ENCODE results near the gene CACNB4.
"Not testable (repeated sequence)": the region's sequence is repeated elsewhere in the genome, so short reads cannot be mapped to it uniquely, and the experiment has no call there.

CACNB4 gene

DNA sequence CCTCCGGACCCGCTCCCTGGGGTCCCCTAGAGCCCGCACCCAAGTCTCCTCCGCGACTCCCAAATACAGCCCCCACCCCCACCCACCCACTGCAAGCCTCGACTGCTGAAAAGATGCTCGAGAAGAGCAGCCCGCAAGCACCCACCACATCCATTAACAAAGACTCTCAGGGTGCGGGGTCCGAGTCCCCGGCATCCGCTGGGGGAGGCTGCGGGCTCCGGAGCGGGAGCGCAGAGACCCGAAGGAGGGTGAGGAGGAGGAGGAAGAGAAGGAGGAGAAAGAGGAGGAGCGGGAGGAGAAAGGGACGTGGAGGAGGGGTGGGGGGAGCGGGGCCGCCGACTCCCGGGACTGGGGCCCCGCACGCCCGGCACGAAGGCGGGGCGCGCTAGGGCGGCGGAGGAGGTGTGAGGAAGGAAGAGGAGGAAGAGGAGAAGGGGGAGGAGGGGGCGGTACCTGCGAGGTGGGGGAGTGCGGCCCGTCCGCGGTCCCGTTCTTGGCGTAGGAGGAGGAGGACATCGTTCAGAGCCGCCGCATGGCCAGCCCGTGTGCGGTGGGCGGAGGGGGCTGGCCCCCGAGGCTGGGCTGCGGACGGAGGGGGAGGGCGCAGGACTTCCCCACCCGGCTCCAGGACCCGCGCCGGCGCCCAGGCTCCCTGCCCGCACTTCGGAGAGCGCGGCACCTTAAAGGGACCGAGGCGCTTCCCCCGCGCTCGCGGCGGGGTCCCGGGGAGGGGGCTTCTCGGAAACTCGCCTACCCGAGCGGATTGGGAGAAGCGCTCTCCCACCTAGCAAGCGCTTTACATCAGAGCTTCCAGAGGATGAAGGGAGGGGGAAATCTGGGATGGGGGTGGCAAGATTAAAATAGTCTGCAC, at the start of gene CACNB4:
Gene CACNB4 (minus strand): TSS at position 549 of the 871 bp plus-strand sequence.
- DNase-seq, result peak; percentile 2

DNA sequence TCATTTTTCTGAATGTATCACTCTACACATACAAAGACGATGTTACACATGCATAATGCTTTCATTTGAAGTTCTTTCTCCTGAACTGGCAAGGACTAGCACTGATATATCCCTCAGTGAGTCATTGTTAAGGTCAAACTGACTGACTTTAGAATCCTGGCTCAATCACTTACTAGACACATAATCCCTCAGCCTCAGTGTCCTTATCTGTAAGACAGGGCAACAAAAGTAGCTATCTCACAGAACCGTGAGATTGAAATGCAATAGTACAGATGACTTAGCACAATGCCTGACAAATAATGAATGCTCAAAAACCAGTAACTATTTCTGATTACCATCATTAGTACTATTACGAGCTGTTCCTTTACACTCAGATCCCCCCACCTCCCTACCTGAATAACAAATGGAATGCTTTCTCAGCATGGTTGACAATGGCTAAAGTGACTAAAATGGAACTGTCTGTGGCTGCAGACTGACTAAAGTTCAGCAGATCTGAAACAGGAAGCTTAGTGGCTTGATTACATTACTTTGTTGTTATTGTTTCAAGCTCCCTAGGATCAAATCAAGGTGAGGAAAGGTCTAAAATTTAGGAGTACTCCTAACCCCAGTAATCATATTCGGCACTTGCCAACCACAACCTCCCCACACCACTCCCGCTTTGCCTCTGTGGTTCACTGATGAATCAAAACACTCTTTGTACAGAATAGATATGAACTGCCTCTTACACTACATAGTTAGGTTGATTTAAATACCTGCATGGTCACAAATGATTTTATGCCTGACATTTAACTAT, 35.8 kb upstream of the CACNB4 start:
- peak; percentile 17 for DNase-seq

DNA sequence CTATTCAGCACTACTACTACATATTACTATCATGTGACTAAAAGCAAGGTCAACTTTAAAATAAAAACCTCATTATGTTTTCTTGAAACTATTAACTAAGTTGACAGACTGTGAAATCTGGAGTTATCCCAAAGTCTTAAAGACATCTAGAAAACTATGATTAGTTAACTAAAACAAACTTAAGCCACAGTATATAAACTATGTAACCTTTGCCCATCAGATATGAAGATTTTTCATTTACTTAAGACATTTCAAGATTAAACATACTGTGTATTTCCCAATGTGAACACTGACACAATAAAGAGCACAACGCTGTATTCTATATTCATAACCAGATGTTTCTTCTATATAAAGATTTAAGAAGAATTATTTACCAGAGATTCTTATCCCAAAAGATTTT, 33.5 kb upstream of the CACNB4 start:
- no peak for DNase-seq

DNA sequence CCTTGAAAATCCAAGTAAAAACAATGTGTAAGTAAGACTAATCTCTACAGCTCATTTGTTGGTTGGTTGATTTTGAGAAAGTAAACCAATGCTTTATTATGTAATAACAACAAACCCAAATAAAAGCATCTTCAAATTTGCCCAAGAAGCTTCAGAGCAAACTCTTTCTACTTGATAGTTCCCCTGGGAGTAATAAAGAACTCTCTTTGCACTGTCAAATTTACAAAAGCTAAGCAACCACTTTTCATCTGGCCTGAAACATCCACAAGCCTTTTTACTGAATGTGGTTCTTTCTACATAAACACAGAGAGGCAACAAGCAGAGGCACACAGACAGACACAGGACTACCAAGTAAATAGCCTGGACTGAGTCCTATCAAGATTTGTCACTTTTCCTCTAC, 28.8 kb upstream of the CACNB4 start:
- DNase-seq, result no peak

DNA sequence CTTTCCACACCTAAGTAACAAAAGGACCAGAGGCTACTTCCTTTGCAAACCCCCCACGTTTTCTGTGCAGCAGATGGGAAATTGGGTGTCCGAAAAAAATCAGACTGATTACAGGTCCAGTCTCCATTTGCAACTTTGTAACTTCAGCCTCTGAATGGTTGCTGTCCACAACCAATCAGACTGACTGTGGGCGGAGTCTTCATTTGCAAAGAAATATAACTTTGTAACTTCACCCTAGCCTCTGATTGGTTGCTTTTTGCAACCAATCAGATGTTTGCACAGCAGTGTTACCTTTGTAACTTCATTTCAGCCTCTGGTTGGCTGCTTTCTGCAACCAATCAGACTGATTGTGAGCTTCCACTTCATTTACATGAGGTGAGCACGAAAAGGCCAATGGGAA, 27.8 kb upstream of the CACNB4 start:
- no peak for DNase-seq

DNA sequence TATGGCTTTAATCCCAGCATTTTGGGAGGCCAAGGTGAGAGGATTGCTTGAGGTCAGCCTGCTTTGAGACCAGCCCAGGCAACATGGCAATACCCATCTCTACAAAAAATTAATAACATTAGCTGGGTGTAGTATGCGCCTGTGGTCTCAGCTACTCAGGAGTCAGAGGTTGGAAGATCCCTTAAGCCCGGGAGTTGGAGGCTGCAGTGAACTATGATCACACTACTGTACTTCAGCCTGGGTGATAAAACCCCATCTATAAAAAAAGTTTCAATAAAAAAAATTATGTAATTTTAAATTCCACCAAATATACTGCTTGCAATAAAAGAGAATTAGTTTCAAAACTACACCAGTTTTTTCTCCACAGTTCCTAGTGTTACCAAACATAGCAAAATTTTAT, 23.3 kb upstream of the CACNB4 start:
- no peak for DNase-seq

DNA sequence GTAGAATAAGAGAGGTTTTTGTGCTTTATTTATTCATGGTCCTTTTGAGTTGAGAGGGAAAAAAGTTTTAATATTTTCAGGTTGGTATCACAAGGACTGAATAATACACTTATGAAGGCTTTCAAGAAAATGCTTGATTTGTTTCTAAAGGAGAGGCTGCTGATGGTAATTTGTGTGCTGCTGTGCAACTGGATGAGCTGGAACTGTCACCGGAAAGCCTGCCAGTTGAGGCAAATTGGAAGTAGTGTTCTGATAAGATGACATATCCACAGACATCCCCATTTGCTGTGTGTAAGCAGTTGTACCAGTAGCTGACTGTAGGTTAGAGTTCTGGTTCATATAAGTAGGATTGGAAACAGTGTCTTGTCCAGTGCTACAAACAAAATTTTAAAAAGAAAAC, 21.6 kb upstream of the CACNB4 start:
- no peak for DNase-seq

DNA sequence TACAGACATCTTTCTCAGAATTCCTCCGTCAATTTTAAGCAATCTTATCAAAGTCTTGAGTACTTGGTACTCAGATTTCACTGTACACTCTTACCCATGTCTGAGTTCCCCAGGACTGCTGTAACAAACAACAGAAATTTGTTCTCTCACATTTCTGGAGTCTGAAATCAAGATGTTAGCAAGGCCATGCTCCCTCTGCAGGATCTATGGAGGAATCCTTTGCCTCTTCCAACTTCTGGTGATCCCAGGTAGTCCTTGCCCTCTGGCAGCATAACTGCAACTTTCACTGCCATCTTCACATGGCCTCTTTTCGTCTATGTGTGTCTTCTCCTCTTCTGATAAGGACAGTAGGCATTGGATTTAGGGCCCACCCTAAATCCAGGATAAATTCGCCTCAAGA, 17.1 kb upstream of the CACNB4 start:
- no peak for DNase-seq

DNA sequence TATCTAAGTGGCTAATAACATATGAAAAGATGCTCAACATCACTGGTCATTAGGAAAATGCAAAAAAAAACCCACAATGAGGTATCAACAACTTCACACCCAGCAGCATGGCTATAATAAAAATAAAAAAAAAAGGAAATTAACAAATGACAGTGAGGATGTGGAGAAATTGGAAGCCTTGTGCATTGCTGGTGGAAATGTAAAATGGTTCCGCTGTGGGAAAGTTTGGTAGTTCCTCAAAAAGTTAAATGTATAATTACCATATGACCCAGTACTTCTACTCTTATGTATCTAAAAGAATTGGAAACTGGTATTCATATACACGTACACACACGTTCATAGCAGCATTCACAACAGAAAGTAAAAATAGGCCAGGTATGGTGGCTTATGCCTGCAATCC, 15.5 kb upstream of the CACNB4 start:
- no peak for DNase-seq

DNA sequence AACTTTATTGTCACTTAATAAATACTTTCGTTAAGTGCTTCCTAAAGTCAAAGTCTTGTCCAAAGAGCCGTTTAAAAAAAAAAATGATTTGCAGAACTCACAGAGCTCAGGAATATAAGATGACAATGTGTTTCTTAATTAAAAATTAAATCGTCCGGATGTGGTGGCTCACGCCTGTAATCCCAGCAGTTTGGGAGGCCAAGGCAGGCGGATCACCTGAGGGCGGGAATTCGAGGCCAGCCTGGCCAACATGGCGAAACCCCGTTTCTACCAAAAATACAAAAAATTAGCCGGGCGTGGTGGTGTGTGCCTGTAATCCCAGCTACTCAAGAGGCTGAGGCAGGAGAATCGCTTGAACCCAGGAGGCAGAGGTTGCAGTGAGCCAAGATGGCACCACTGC, 8.3 kb upstream of the CACNB4 start:
- not testable (repeated sequence) for DNase-seq

DNA sequence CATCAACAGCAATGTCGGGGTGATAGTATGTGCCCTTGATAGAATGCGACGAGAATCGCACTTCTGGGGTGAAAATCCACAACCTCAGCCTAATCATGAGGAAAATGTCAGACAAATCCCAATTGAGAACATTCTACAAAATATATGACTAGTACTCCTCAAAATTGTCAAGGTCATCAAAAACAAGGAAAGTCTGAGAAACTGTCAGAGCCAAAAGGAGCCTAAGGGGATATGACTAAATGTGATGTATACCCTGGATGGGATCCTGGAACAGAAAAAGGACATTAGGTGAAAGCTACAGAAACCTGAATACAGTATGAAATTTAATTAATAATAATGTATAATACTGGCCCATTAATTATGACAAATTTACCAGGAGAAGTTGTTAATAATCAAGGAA, 7.6 kb upstream of the CACNB4 start:
- no peak for DNase-seq

DNA sequence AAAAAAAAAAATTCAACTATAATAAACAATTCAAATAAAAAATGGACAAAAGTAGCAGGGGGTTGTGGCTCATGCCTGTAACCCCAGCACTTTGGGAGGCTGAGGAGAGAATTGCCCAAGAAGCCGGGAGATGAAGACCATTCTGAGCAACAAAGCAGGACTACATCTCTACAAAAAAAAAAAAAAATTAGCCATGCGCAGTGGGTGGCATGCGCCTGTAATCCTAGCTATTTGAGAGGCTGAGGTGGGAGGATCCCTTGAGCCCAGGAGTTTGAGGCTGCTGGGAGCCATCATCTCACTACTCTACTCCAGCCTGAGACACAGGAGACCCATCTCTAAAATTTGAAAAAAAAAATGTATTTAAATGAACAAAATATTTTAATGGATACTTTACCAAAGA, 4.4 kb upstream of the CACNB4 start:
- no peak for DNase-seq

DNA sequence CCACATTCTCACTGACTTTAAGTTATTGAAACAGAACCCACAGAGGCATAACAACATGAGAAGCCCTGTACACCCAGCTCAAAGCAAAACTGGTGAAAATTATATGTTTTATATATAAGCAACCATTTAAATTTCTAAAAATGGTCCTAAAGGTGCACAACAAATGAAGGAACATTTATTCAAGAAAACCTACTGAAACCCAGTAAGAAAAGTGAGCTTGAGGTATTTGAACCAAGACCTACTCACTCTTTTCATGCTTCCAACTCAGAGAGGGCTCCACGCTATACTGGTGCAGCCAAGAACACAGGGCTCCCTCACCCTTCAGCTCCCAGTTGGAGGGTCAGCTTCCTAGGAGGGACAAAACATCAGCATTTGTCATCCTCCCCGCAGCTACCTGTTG, 2.1 kb upstream of the CACNB4 start:
- no peak for DNase-seq

DNA sequence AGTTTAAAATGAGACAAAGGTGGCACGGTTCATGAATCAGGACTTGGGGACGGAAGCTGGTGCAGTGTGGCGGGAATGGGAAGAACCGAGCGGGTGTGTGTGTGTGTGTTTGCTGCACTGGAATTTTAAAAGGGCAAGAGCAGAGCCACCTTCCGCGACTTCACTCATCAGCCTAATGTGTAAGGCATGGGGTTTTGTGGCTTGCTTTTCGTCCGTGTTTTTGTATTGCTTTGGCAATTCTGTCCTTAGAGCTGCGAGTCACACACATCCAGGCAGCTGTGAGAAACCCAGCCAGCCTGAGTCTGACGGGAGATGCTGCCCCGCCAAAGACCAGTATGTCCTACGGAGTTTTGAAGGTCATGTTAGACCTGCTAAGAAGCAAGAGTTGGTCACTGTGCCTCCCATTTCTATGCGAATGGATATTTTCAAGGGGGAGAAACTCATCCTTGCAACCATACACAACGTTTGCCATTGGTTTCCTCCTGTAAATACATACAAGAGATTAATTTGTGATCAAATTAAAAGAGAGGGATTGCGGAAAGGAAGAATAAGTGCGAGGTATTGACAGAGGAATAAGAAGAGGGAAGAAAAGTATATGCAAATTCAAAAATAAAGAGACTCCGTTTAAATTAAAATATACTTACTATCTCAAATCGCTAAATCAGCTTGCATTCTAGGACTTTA, 665 bp upstream of the CACNB4 start:
- no peak for DNase-seq

DNA sequence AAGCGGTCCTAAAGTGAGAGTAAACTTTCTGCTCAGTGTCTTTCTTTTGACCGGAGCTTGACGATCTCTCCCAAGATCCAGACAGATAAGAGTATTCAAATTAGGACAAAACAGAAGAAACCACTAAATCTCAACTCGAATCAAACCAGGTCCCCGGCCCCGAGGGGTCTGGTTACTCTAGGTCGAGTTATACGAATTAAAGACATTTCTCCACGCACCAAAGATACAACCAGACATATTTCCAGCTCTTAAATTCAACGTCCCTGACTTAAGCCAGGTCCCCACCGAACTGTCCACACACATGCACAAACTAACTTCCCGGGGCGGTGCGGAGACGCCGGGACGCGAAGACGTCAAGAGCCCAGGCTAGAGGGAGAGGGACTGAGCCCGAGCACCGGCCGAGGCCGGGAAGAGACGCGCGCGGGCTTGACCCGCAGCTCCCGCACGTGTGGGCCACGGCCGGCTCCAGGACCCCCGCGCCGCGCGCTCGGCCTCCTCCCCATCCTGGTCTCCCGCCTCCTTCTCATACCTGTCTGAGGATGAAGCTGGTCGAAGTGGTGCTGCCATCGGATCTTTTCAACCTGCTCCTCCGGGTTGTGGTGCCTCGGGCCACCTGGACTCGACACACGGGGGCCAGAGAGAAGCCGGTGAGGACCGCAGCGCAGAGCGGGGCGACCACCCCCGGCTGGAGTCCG, 896 bp downstream of the CACNB4 start:
- peak; percentile 3 for DNase-seq

DNA sequence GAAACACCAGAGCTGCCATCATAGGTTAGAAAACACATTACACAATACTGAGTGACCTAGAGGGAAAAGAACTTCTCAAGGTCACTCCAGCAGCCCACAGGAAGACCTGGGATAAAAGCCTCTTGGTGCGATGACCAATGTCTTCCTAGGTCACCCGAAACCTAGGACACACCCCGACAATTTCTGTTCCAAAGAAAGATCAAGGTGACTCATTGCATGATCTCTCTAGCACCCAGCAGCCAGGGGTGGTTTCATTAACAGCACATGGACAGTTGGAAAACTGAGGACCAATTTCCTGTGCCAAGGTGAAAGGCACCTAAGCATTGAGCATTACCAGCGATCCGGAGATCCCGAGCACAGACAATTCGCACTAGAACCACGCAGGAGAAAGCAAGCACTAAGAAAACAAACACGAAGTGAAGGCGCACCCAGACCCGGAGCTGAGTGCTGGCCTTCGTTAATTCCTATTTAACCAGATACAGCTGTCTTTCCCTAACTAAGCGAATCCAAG, 1.5 kb downstream of the CACNB4 start:
- no peak for DNase-seq

DNA sequence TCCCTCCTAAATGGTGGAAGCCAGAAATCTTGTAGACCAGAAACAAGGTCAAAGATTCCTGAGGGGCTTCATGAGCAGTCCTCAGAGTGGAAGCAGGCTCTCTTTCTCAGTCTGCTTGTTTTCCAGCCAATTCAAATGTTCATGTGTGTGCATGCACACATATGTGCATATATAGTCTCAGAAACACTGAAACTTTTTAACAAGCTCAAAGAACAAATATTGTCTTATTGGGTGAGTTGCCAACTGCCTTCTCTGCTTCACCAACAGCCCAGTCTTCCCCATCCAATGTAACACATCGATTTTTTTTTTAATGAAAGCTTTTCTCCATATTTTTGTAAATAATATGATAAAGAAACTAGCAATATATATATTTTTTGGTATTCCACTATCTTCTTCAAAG, 3.7 kb downstream of the CACNB4 start:
- DNase-seq, result no peak

DNA sequence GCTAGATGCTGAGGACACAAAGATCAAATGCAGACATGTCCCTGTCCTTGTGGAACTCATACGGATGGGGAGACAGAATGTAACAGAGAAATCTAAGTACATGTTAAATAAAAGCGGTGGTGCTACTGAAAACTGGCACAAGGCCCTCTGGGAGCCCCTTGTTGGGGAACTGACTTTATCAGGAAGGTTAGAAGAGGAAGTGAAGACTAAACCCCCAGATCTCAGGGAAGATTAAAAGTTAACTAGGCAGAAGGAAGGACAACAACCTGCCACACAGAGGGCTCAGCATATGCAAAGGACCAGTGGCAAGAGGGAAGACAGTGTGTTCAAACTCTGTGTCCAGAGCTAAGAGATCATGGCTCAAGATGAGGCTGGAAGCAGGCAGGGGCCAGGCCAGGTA, 4.8 kb downstream of the CACNB4 start:
- no peak for DNase-seq

DNA sequence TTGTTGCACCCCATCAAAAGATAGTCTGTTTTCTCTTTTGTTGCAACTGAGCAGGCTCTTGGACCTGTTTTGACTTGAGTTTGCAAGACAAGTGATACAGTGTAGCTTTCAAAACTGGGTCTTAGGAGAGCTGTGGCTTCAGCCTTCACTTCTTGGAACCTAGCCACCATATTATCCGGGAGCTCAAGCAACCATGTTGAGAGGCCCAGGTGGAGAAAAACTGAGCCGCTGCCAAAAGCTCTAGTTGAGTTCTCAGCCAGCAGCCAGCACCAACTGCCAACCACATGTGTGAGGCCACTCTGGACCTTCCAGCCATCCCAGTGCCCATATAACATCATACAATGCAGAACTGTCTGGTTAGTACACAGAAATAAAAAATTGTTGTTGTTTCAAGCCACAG, 5.4 kb downstream of the CACNB4 start:
- no peak for DNase-seq

DNA sequence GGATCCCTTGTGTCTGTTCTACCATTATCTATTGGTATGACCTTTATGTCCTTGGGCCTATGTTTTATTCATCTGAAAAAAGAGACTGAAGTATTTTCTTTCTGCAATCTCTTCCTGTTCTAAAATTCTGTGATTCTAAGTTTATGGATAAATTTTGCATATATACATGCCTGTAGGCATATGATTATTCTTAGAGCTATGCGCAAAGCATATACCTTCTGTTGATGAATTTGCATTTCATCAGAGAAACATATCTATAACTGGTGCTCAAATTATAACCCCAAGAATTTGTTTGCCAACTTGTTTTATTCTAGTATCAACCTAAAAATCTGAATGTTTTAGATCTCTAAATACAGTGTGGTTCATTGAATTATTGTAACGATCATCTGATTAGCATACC, 6.7 kb downstream of the CACNB4 start:
- DNase-seq, result no peak

DNA sequence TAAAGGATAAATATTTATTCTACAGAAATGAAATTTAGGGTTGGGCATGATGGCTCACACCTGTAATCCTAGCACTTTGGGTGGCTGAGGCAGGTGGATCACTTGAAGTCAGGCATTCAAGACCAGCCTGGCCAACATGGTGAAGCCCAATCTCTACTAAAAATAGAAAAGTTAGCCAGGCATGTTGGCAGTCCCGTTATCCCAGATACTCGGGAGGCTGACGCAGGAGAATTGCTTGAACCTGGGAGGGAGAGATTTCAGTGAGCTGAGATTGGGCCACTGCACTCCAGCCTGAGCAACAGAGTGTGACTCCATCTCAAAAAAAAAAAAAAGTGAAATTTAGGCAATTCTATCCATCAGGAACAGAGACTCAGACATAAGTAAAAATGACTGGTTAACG, 8.1 kb downstream of the CACNB4 start:
- DNase-seq, result not testable (repeated sequence)

DNA sequence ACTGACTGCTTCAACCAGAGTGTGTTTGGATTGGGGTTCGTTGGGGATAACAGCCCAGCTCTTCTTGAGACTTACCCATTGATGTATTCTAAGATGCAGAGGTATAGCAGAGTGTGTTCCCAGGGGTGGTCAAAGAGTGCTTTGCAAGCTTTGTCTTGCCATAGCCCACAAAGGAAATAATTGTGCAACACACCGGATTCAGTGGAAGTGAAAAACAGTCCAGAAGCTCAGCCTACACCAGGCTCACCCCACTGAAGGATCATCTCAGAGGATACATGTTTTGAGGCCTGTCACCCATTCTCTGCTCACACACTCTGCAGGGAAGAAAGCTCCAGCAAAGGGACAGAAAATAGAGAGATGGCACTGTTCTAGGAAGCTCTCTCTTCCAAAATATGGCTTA, 9.6 kb downstream of the CACNB4 start:
- no peak for DNase-seq

DNA sequence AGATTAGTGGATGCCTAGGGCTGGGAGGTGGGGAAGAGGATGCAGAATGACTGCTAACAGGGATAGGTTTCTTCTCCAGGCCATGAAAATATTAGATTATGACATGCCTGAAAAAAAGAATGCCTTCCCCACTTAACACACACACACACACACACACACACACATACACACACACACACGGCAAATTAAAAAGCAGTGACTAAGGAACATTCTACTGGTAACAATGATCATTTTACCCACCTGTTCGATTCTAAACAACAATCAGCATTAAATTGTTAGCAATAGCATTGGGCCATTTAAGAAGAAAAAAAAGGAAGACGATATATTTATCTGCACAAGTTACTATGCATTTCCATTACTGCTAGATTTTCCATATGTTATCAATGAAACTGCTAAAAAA, 10.8 kb downstream of the CACNB4 start:
- no peak for DNase-seq

All from activated naive CD4-positive, alpha-beta T cell treated with Interleukin-2 at 50 U/mL for 16 hours (primary cell).